HEK293 (cell line): Measurements from ENCODE around the gene NAA25.

ENCODE experiments used
- BCL11A ChIP-seq: fragments of 450-650 bp; formaldehyde crosslinking; IDR thresholded peaks from 2 replicates; pipeline ENCODE4 v1.5.1; 2016; ENCODE audit warnings: low read depth, missing biosample characterization, missing genetic modification characterization
- GLI4 ChIP-seq: fragments of 450-650 bp; formaldehyde crosslinking; IDR thresholded peaks from 2 replicates; pipeline ENCODE4 v1.5.1; 2016; ENCODE audit warnings: missing biosample characterization, missing genetic modification characterization
- SCRT2 ChIP-seq: fragments of 450-650 bp; formaldehyde crosslinking; IDR thresholded peaks from 2 replicates; pipeline ENCODE4 v1.5.1; 2016; ENCODE audit warnings: missing biosample characterization, missing genetic modification characterization
- YY1 ChIP-seq: fragments of 450-650 bp; formaldehyde crosslinking; IDR thresholded peaks from 2 replicates; pipeline ENCODE4 v1.5.1; 2018; ENCODE audit warnings: missing biosample characterization, missing genetic modification characterization
- ZBTB7A ChIP-seq: fragments of 450-650 bp; formaldehyde crosslinking; IDR thresholded peaks from 2 replicates; pipeline ENCODE4 v1.5.1; 2016; ENCODE audit warnings: low read depth, missing biosample characterization, missing genetic modification characterization
- ZNF24 ChIP-seq: fragments of 450-650 bp; formaldehyde crosslinking; IDR thresholded peaks from 2 replicates; pipeline ENCODE4 v1.5.1; 2016; ENCODE audit warnings: missing biosample characterization, missing genetic modification characterization
- ZNF274 ChIP-seq, 2 experiments: fragments of 200-500 bp in 1 of 2; fragments of 450-650 bp in 1 of 2; sonication (Bioruptor generic) in 1 of 2; formaldehyde crosslinking in 1 of 2; IDR thresholded peaks; 2 replicates each; pipeline versions ENCODE4 v1.5.1 to v1.6.1; 2014 to 2016; ENCODE audit warnings: borderline replicate concordance in 1 of 2, inconsistent platforms in 1 of 2, low read length in 1 of 2, missing biosample characterization in 1 of 2, missing genetic modification characterization in 1 of 2
- ZNF324 ChIP-seq: fragments of 450-650 bp; formaldehyde crosslinking; IDR thresholded peaks from 2 replicates; pipeline ENCODE4 v1.5.1; 2016; ENCODE audit warnings: missing biosample characterization, missing genetic modification characterization
- ZNF423 ChIP-seq: fragments of 450-650 bp; formaldehyde crosslinking; IDR thresholded peaks from 2 replicates; pipeline ENCODE4 v1.5.1; 2016; ENCODE audit warnings: missing biosample characterization, missing genetic modification characterization
- TF ChIP-seq, protein P1 (sequence below): fragments of 450-650 bp; formaldehyde crosslinking; IDR thresholded peaks from 2 replicates; pipeline ENCODE4 v1.5.1; 2016; ENCODE audit warnings: missing biosample characterization, missing genetic modification characterization
- TF ChIP-seq, protein P2 (sequence below): fragments of 450-650 bp; formaldehyde crosslinking; optimal IDR thresholded peaks from 2 replicates; pipeline ENCODE3; 2016; ENCODE audit warnings: missing biosample characterization, mild to moderate bottlenecking, missing genetic modification characterization
- TF ChIP-seq, protein P3 (sequence below): sonication (generic); formaldehyde crosslinking; IDR thresholded peaks from 2 replicates; pipeline ENCODE4 v1.8.1; 2022; ENCODE audit warnings: mild to moderate bottlenecking, moderate library complexity, missing genetic modification reagents

DNA sequence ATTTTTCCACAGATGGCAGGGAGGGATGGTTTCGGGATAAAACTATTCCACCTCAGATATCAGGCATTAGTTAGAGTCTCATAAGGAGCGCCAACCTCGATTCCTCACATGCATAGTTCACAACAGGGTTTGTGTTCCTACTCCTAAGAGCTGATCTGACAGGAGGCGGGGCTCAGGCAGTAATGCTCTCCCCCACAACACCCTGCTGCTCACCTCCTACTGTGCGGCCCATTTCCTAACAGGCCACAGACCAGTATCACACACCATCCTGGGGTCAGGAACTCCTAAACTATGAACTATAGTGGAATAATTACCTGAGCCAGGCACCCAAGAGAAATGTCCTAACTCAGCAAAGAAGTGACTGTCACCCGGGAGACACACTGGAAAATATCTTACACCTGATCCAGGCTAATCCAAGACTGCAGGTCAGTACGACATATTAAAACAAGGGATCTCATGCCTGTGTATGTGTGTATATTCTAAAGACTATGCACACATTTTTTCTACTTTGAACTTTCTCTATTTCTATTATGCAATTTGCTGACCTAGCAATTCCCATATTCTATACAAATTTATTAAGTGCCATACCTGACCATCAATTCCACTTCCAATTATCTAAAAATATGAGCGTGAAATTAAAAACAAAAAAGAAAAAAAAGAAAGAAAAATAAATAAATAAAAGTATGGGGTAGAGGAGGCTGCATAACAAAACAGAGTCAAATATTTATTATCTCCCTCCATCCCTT is 4.7 kb downstream of the NAA25 start:
- TF ChIP-seq, protein P1, sequence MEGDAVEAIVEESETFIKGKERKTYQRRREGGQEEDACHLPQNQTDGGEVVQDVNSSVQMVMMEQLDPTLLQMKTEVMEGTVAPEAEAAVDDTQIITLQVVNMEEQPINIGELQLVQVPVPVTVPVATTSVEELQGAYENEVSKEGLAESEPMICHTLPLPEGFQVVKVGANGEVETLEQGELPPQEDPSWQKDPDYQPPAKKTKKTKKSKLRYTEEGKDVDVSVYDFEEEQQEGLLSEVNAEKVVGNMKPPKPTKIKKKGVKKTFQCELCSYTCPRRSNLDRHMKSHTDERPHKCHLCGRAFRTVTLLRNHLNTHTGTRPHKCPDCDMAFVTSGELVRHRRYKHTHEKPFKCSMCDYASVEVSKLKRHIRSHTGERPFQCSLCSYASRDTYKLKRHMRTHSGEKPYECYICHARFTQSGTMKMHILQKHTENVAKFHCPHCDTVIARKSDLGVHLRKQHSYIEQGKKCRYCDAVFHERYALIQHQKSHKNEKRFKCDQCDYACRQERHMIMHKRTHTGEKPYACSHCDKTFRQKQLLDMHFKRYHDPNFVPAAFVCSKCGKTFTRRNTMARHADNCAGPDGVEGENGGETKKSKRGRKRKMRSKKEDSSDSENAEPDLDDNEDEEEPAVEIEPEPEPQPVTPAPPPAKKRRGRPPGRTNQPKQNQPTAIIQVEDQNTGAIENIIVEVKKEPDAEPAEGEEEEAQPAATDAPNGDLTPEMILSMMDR (tag by site-specific recombination), result no peak
- TF ChIP-seq ZBTB7A (tag by site-specific recombination) (no peak), SCRT2 (tag by site-specific recombination) (no peak), GLI4 (tag by site-specific recombination) (no peak), ZNF274 (IDR thresholded peaks at IDR 0.05; ENCODE audit: low read length) (no peak), ZNF274 (tag by site-specific recombination; IDR thresholded peaks at IDR 0.05; ENCODE audit: borderline replicate concordance) (no peak), YY1 (no peak), ZNF423 (tag by site-specific recombination) (peak; percentile 57; the same call in 1 of the 2 replicates), BCL11A (tag by site-specific recombination) (no peak), ZNF324 (no peak), ZNF24 (tag by site-specific recombination) (no peak)
- TF ChIP-seq, protein P2, sequence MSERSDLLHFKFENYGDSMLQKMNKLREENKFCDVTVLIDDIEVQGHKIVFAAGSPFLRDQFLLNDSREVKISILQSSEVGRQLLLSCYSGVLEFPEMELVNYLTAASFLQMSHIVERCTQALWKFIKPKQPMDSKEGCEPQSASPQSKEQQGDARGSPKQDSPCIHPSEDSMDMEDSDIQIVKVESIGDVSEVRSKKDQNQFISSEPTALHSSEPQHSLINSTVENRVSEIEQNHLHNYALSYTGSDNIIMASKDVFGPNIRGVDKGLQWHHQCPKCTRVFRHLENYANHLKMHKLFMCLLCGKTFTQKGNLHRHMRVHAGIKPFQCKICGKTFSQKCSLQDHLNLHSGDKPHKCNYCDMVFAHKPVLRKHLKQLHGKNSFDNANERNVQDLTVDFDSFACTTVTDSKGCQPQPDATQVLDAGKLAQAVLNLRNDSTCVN (tag by site-specific recombination), result no peak
- TF ChIP-seq, protein P3, sequence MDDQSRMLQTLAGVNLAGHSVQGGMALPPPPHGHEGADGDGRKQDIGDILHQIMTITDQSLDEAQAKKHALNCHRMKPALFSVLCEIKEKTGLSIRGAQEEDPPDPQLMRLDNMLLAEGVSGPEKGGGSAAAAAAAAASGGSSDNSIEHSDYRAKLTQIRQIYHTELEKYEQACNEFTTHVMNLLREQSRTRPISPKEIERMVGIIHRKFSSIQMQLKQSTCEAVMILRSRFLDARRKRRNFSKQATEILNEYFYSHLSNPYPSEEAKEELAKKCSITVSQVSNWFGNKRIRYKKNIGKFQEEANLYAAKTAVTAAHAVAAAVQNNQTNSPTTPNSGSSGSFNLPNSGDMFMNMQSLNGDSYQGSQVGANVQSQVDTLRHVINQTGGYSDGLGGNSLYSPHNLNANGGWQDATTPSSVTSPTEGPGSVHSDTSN (CRISPR knock-in tag), result no peak
